Motor neuron (in vitro differentiated cells): ENCODE results near the gene RPS6KA1. TPM values are rescaled to one million over a fixed set of nuclear protein-coding genes. Genes with fewer than 3 reads are reported as not detected.
"Not testable (repeated sequence)": the region's sequence is repeated elsewhere in the genome, so short reads cannot be mapped to it uniquely, and the experiment has no call there.

Experiments used
- ATAC-seq, 8 experiments: fragments of 200-7000 bp; cut with Tn5 transposase; replicated peaks in 6 of 8; 2 replicates each; pipeline ENCODE4 v1.8.0; 2021; ENCODE audit warnings: mild to moderate bottlenecking in 8 of 8, moderate library complexity in 8 of 8
- H3K27ac ChIP-seq, 2 donors: fragments of 250-450 bp; sonication (Bioruptor Pico); 2 replicates each; pipeline ENCODE4 v1.9.0; 2021; ENCODE audit warnings: antibody characterized with exemption in 2 of 2, mild to moderate bottlenecking in 2 of 2, moderate library complexity in 1 of 2
- H3K4me1 ChIP-seq, 2 donors: fragments of 250-450 bp; sonication (Bioruptor Pico); replicated peaks in 1 of 2; 2 replicates each; pipeline ENCODE4 v1.6.1; 2021; ENCODE audit warnings: antibody characterized with exemption in 2 of 2, mild to moderate bottlenecking in 2 of 2, moderate library complexity in 1 of 2
- H3K4me3 ChIP-seq, 5 donors: fragments of 250-450 bp; sonication (Bioruptor Pico); 2 replicates each; pipeline ENCODE4 v1.9.0; 2021; ENCODE audit warnings: antibody characterized with exemption in 5 of 5, mild to moderate bottlenecking in 5 of 5, moderate library complexity in 4 of 5
- WGBS, 10 experiments: fragments of 450-650 bp; shearing (Covaris generic); methylation state at CpG; one replicate each; pipeline ENCODE4 v1.0.0; 2022; 5-methylcytosine and 5-hydroxymethylcytosine counted together
- in situ Hi-C, 9 experiments: fragments of 400-800 bp; cut with MboI; loops; one replicate each; pipeline ENCODE4 v1.15.0; 2021; ENCODE audit warnings: low sequenced_read_pairs in 9 of 9, low pct_unique_long_range_greater_than_20kb in 2 of 9; ENCODE audit not compliant: unreplicated experiment in 9 of 9
- total RNA-seq, 8 experiments: library from RNA; unstranded; fragments of 300-600 nt; gene quantifications; 2 replicates each; pipeline versions ENCODE4 v1.2.3 to v1.2.4, GENCODE V29; 2022

The RPS6KA1 gene
- total RNA-seq, 8 experiments from 2014 or later, result 1.5 to 11.7 (median 6.0) TPM

GRCh38 chr1:26574018-26574417, 44.5 kb downstream of the RPS6KA1 start:
- H3K27ac ChIP-seq, result no peak overlapping the region
- 40 to 100% (median 88%) methylated on average over 1 to 13 of the region's 13 CpGs; no CpG with 5 or more reads in 2 of the 10 experiments for WGBS, 10 experiments

GRCh38 chr1:26574719-26575251, 45.2 kb downstream of the RPS6KA1 start:
- WGBS, 10 experiments, result 30 to 88% (median 65%) methylated on average over 1 to 5 of the region's 6 CpGs; no CpG with 5 or more reads in 3 of the 10 experiments
- in situ Hi-C loops, result no loop called here
- ATAC-seq, result peak in 1 of 8 experiments; percentile 15
- no peak overlapping the region for H3K4me3 ChIP-seq
- no peaks in the 10 kb centered on the region for H3K4me1 ChIP-seq
- H3K27ac ChIP-seq, result no peak overlapping the region

More at GRCh38 chr1:26574018-26574417, 44.5 kb downstream of the RPS6KA1 start:
- in situ Hi-C loops, result no loop called here
- H3K4me3 ChIP-seq, result no peak overlapping the region
- no peaks in the 10 kb centered on the region for H3K4me1 ChIP-seq
- no peak for ATAC-seq

GRCh38 chr1:26575348-26575747, 45.8 kb downstream of the RPS6KA1 start:
- in situ Hi-C loops, result no loop called here
- ATAC-seq, result no peak
- Histone ChIP-seq H3K27ac (no peak overlapping the region), H3K4me3 (no peak overlapping the region), H3K4me1 (no peaks in the 10 kb centered on the region)
- 20 to 100% (median 85%) methylated on average over 1 to 3 of the region's 3 CpGs; no CpG with 5 or more reads in 4 of the 10 experiments for WGBS, 10 experiments

GRCh38 chr1:26578167-26578566, 48.6 kb downstream of the RPS6KA1 start:
- H3K27ac ChIP-seq, result no peak overlapping the region
- in situ Hi-C loops, result no loop called here
- WGBS, 10 experiments, result 42 to 80% (median 60%) methylated on average over 1 to 4 of the region's 4 CpGs; no CpG with 5 or more reads in 4 of the 10 experiments
- no peak overlapping the region for H3K4me3 ChIP-seq
- ATAC-seq, result no peak
- no peaks in the 10 kb centered on the region for H3K4me1 ChIP-seq

- ATAC-seq, result no peak
- WGBS, 10 experiments, result 0 to 89% (median 67%) methylated on average over 1 to 3 of the region's 3 CpGs; no CpG with 5 or more reads in 3 of the 10 experiments
- in situ Hi-C loops, result no loop called here
- Histone ChIP-seq H3K4me1 (no peaks in the 10 kb centered on the region), H3K27ac (no peak overlapping the region), H3K4me3 (no peak overlapping the region)
Measured at GRCh38 chr1:26579681-26580111, 50.1 kb downstream of the RPS6KA1 start.

GRCh38 chr1:26580116-26580515, 50.6 kb downstream of the RPS6KA1 start:
- H3K27ac ChIP-seq, result no peak overlapping the region
- ATAC-seq, result no peak
- WGBS, 10 experiments, result 71 to 96% (median 87%) methylated on average over 1 to 6 of the region's 6 CpGs; no CpG with 5 or more reads in 4 of the 10 experiments
- H3K4me1 ChIP-seq, result no peaks in the 10 kb centered on the region
- no peak overlapping the region for H3K4me3 ChIP-seq
- in situ Hi-C loops, result no loop called here

GRCh38 chr1:26581287-26581651, 51.7 kb downstream of the RPS6KA1 start:
- in situ Hi-C loops, result no loop called here
- H3K4me3 ChIP-seq, result no peak overlapping the region
- H3K4me1 ChIP-seq, result no peaks in the 10 kb centered on the region
- no peak for ATAC-seq
- no peak overlapping the region for H3K27ac ChIP-seq
- WGBS, 10 experiments, result 60 to 91% (median 85%) methylated on average over 1 to 6 of the region's 7 CpGs; no CpG with 5 or more reads in 3 of the 10 experiments

GRCh38 chr1:26582053-26582835, 52.7 kb downstream of the RPS6KA1 start:
- Histone ChIP-seq H3K27ac (no peak overlapping the region), H3K4me1 (no peaks in the 10 kb centered on the region), H3K4me3 (no peak overlapping the region)
- WGBS, 10 experiments, result 38 to 92% (median 77%) methylated on average over 3 to 8 of the region's 8 CpGs; no CpG with 5 or more reads in 1 of the 10 experiments
- in situ Hi-C loops, result no loop called here
- no peak for ATAC-seq

- 24 to 86% (median 71%) methylated on average over 1 to 6 of the region's 6 CpGs; no CpG with 5 or more reads in 3 of the 10 experiments for WGBS, 10 experiments
Measured at GRCh38 chr1:26582836-26583460, 53.4 kb downstream of the RPS6KA1 start.

GRCh38 chr1:26583646-26584485, 54.3 kb downstream of the RPS6KA1 start:
- H3K4me1 ChIP-seq, result no peaks in the 10 kb centered on the region
- no peak overlapping the region for H3K4me3 ChIP-seq
- peak in 3 of 8 experiments; percentile 31 to 42 (median 34) for ATAC-seq
- WGBS, 10 experiments, result 13 to 95% (median 73%) methylated on average over 1 to 5 of the region's 5 CpGs; no CpG with 5 or more reads in 1 of the 10 experiments
- no peak overlapping the region for H3K27ac ChIP-seq
- in situ Hi-C loops, result no loop called here

More at GRCh38 chr1:26582836-26583460, 53.4 kb downstream of the RPS6KA1 start:
- Histone ChIP-seq H3K4me3 (no peak overlapping the region), H3K27ac (no peak overlapping the region), H3K4me1 (no peaks in the 10 kb centered on the region)
- in situ Hi-C loops, result no loop called here
- ATAC-seq, result no peak

- in situ Hi-C loops, H3K27ac ChIP-seq, H3K4me3 ChIP-seq, H3K4me1 ChIP-seq, ATAC-seq: not testable (repeated sequence)
- WGBS, 10 experiments, result 75 to 100% (median 82%) methylated on average over 3 to 4 of the region's 4 CpGs; no CpG with 5 or more reads in 1 of the 10 experiments
Measured at GRCh38 chr1:26584588-26584987, 55.0 kb downstream of the RPS6KA1 start.

- WGBS, 10 experiments, result 71 to 100% (median 81%) methylated on average over 1 to 6 of the region's 6 CpGs; no CpG with 5 or more reads in 3 of the 10 experiments
- Histone ChIP-seq H3K4me3 (no peak overlapping the region), H3K4me1 (no peaks in the 10 kb centered on the region), H3K27ac (no peak overlapping the region)
- ATAC-seq, result no peak
- in situ Hi-C loops, result no loop called here
Measured at GRCh38 chr1:26585471-26585870, 55.9 kb downstream of the RPS6KA1 start.
